ENCODE results near the gene CHFR.
A peak's percentile ranks its signal among the peaks of the same experiment; 100 is the strongest.

The CHFR gene

DNA sequence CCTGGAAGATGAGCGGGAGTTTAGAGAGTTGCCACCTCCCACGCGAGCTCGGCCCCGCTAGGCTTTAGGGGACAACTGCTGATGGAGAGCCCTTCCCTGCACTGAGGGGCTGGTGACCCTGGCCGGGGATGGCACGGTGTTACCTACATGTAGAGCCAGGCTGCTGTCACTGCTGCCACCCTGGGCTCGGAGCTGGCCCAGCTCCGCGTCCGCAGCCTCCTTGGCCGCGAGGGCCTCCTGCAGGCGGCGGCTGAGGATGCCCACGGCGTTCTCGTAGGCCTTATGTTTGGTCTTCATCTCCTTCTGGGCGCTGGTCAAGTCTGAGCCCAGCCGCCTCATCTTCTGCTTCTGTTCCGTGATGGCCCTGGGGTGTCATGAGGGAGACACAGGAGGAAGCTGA lies 101.2 kb downstream of the CHFR start:
- FAIRE-seq: no peak

DNA sequence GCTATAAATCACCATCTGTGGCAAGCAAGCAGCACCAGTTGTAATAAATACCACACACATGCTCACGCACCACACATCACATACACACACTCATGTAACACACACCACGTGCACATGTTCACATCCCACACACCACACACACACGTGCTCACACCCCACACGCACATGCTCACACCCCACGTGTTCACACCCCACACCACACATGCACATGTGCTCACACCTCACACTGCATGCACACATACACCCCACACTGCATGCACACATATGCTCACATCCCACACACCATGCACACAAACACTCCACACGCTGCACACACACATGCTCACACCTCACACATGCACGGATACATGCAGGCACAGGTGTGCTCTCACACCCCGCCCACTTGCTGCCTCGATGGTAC lies 102.8 kb downstream of the CHFR start:
- peak; percentile 69 for FAIRE-seq
- TF ChIP-seq TAF1 (IDR thresholded peaks at IDR 0.05; ENCODE audit: low read depth, low read length) (no peak), POLR2A (IDR thresholded peaks at IDR 0.05; ENCODE audit: low read depth, low read length) (no peak), POU2F2 (IDR thresholded peaks at IDR 0.05; ENCODE audit: low read depth, low read length) (no peak), PAX5 (IDR thresholded peaks at IDR 0.05; ENCODE audit: insufficient read depth, low read length, severe bottlenecking) (no peak)

More for the DNA sequence above, 101.2 kb downstream of the CHFR start:
- DNase-seq (ENCODE audit: insufficient read length, low spot score): no peak
- TF ChIP-seq POLR2AphosphoS5 (IDR thresholded peaks at IDR 0.05; ENCODE audit: low read depth, low read length): no peak
- no peak for TF ChIP-seq SPI1 (IDR thresholded peaks at IDR 0.05; ENCODE audit: low read depth, low read length)
- TF ChIP-seq POU2F2 (IDR thresholded peaks at IDR 0.05; ENCODE audit: low read depth, low read length): no peak
- TF ChIP-seq TAF1 (IDR thresholded peaks at IDR 0.05; ENCODE audit: low read depth, low read length): no peak
- no peak for TF ChIP-seq POLR2A (IDR thresholded peaks at IDR 0.05; ENCODE audit: low read depth, low read length)
- TF ChIP-seq PAX5 (IDR thresholded peaks at IDR 0.05; ENCODE audit: insufficient read depth, low read length, severe bottlenecking): no peak

DNA sequence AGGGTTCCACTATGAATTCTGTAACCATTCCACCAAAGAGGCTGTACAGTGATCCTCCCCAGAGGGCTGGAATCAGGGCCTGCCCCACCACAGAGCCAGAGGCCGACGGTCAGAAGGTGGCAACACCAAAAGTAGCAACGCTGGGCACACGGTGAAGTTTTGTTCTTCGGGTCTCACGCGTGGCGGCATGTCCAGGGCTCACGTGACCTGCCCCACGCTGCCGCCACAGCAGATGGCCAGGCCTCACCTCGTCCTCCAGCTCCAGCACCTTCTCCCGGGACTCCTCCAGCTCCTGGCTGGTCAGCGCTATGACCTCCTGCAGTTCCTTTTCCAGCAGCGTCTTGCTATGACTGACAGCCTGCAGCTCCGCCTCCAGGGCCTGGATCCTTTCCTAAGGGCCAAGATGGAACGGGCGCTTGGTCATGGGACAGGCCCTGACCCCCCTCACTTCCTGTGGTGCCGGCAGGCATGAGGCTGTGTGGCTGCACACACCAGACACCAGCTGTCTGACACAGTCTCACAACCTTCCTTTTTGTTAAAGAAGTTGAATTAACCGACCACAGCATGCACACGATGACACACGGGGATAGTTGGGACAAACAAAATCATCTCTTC lies 103.4 kb downstream of the CHFR start:
- FAIRE-seq (no peak), DNase-seq (ENCODE audit: insufficient read length, low spot score) (no peak)
- no peak for TF ChIP-seq PAX5 (IDR thresholded peaks at IDR 0.05; ENCODE audit: insufficient read depth, low read length, severe bottlenecking)
- TF ChIP-seq TAF1 (IDR thresholded peaks at IDR 0.05; ENCODE audit: low read depth, low read length): no peak
- TF ChIP-seq SPI1 (IDR thresholded peaks at IDR 0.05; ENCODE audit: low read depth, low read length): no peak
- no peak for TF ChIP-seq POU2F2 (IDR thresholded peaks at IDR 0.05; ENCODE audit: low read depth, low read length)
- TF ChIP-seq POLR2AphosphoS5 (IDR thresholded peaks at IDR 0.05; ENCODE audit: low read depth, low read length): no peak
- TF ChIP-seq POLR2A (IDR thresholded peaks at IDR 0.05; ENCODE audit: low read depth, low read length): no peak

More for the DNA sequence above, 102.8 kb downstream of the CHFR start:
- no peak for DNase-seq (ENCODE audit: insufficient read length, low spot score)

All from GM12891 (cell line).